DMS153 treated with DMSO at 0.1 percent for 48 hours (cell line): ENCODE measurements around the gene RUFY3.
"Not testable (repeated sequence)": the region's sequence is repeated elsewhere in the genome, so short reads cannot be mapped to it uniquely, and the experiment has no call there.

Experiments used
- DNase-seq: peaks from one replicate; lab custom pipeline; 2025; ENCODE audit not compliant: unreplicated experiment; lab: John Stamatoyannopoulos, UW

The RUFY3 gene

GRCh38 chr4:70705183-70706043 is 16.4 kb upstream of the RUFY3 start:
- peak; percentile 41 for DNase-seq

- DNase-seq: no peak
Observed at GRCh38 chr4:70706044-70706461, 15.7 kb upstream of the RUFY3 start.

- no peak for DNase-seq
Observed at GRCh38 chr4:70706516-70706915, 15.2 kb upstream of the RUFY3 start.

- DNase-seq: peak; percentile 17
Observed at GRCh38 chr4:70709611-70710205, 12.1 kb upstream of the RUFY3 start.

- no peak for DNase-seq
Observed at GRCh38 chr4:70711599-70711998, 10.2 kb upstream of the RUFY3 start.

- no peak for DNase-seq
Observed at GRCh38 chr4:70712150-70712549, 9.6 kb upstream of the RUFY3 start.

GRCh38 chr4:70712604-70713452 is 8.9 kb upstream of the RUFY3 start:
- no peak for DNase-seq

GRCh38 chr4:70713453-70714078 is 8.2 kb upstream of the RUFY3 start:
- DNase-seq: no peak

GRCh38 chr4:70714079-70714887 is 7.5 kb upstream of the RUFY3 start:
- DNase-seq: no peak

GRCh38 chr4:70715097-70715496 is 6.7 kb upstream of the RUFY3 start:
- DNase-seq: no peak

GRCh38 chr4:70718811-70719604 is 2.8 kb upstream of the RUFY3 start:
- DNase-seq: no peak

GRCh38 chr4:70722199-70722791 is 531 bp downstream of the RUFY3 start:
- no peak for DNase-seq

GRCh38 chr4:70724463-70724862 is 2.7 kb downstream of the RUFY3 start:
- DNase-seq: no peak

GRCh38 chr4:70725633-70726032 is 3.9 kb downstream of the RUFY3 start:
- no peak for DNase-seq

GRCh38 chr4:70726515-70726914 is 4.8 kb downstream of the RUFY3 start:
- DNase-seq: not testable (repeated sequence)

- DNase-seq: no peak
Observed at GRCh38 chr4:70728091-70728490, 6.3 kb downstream of the RUFY3 start.

GRCh38 chr4:70732878-70733277 is 11.1 kb downstream of the RUFY3 start:
- DNase-seq: not testable (repeated sequence)

- no peak for DNase-seq
Observed at GRCh38 chr4:70734168-70734954, 12.6 kb downstream of the RUFY3 start.
